Activated CD4-positive, alpha-beta T cell treated with anti-CD3 and anti-CD28 coated beads for 48 hours (primary cell): ENCODE data around the gene MYRIP.

ENCODE experiments used
- DNase-seq: peaks from one replicate; pipeline ENCODE4 v3.0.0-alpha.2; 2020

Gene MYRIP

DNA sequence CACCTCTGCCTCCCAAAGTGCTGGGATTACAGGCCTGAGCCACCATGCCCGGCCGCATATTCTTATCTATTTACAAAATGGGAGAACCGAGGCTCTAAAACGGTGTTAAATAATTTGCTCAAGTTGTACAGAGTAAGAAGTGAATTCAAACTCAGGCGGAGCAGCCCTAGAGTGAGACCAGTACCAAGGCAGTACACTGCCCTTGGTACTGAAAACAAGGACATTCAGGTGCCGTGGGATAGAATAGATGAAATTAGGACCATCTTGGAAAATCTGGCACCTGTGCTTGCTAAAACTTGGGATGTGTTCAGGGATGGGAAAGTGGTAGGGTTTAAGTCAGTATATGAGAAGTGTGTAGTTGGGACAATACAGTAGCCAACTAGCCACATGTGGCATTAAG lies 100.7 kb downstream of the MYRIP start:
- no peak for DNase-seq

- DNase-seq, result no peak
These were observed 101.5 kb downstream of the MYRIP start for GRCh38 chr3:39910826-39911464.

DNA sequence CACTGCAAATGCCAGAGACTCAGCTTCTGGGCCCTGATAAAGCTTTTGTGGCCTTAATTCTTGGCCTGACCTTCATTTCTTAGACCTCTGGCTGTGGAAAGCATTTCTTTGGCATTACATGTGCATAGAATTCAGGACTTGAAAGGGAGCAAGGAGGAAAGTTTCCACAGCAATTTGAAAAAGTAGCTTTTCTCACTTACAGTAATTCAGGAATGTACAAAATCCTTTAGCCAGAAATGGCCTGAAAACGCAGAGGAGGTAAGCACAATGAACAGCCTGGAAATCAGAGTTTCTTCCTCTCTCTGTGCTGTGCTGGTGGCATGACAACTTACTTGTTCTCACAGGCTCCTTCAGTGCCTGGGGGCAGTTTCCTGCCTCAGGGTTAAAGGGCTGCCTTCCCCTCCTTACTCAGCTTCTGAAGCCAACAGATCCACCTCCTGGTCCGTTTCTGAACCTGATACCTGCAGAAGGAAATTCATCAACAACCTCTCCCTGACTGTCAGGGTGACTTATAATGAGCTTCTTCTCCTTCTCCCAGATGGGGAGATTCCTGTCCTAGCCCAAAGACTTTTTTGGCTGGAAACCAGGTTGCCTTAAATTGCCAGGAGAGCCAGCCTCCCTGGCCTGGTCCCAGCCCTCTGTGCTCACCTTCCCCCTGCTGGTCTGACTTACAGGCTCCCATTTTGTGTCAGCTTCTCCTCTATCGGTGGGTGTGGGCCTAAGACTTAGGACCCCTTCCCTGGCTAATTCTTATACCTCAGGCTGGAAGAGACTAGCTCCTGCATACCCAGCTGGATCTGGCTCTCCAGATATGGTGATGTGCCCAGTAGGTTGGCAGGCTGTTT lies 102.3 kb downstream of the MYRIP start:
- no peak for DNase-seq

- no peak for DNase-seq
These were observed 105.6 kb downstream of the MYRIP start for GRCh38 chr3:39915027-39915426.

DNA sequence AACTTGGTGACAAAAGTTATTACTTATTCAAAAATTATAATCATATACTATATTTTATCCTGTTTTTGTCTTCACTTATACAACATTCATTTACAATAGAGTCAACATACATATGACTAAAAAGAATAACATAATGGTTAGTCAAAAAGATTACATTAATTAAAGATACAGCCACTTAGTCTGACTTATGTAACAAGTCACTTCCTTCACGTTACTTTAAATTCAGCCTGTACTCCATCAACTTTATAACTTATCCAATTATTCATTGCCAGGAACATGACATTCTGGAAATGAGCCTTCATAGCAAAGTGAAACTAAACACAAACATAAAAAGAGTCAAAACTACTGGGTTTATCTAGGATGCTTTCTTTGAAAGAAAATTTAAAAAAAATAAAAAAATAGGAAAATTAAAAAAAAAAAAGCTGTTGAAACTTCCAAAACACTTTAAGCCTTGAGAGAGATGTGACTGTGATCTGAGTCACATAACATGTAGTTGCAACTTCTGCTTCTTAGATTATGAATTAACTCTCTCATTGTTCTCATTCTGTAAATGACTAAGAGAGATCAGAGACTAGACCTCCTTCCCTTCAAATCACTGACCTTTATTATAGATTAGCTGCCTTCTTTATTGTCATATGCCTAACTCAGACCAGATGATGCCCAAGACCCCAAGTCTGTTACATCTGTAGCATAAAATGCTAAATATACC lies 107.8 kb downstream of the MYRIP start:
- DNase-seq, result no peak

DNA sequence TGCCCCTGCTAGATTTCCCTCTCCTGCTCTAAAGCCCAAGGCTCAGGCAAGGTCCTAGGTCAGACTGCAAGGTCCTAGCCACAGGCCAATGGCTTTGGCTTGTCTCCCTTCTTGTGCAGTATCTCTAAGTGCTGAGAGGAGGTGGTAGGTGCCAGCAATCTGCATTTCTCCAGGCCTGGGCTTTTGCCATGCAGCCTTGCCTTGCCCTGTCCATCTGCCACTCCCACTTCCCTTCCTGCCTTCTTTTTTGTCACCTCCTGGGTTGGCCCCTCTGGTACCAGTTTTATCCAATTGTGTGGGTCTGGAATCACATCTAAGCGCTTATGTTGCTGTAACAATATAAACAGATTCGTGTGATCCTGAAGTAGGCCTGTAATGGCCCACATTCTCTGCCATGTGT lies 109.9 kb downstream of the MYRIP start:
- DNase-seq, result no peak

GRCh38 chr3:39920271-39920670 lies 110.9 kb downstream of the MYRIP start:
- DNase-seq, result no peak

DNA sequence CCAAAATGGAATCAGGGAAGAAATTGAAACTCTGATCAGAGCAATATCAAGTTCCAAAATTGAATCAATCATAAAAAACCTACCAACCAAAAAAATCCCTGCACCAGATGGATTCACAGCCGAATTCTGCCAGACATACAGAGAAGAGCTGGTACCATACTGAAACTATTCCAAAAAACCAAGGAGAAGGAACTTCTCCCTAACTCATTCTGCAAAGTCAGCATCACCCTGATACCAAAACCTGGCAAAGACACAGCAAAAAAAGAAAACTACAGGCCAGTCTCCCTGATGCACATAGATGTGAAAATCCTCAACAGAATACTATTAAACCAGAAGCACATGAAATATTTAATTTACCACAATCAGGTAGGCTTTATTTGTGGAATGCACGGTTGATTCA lies 118.1 kb downstream of the MYRIP start:
- no peak for DNase-seq

DNA sequence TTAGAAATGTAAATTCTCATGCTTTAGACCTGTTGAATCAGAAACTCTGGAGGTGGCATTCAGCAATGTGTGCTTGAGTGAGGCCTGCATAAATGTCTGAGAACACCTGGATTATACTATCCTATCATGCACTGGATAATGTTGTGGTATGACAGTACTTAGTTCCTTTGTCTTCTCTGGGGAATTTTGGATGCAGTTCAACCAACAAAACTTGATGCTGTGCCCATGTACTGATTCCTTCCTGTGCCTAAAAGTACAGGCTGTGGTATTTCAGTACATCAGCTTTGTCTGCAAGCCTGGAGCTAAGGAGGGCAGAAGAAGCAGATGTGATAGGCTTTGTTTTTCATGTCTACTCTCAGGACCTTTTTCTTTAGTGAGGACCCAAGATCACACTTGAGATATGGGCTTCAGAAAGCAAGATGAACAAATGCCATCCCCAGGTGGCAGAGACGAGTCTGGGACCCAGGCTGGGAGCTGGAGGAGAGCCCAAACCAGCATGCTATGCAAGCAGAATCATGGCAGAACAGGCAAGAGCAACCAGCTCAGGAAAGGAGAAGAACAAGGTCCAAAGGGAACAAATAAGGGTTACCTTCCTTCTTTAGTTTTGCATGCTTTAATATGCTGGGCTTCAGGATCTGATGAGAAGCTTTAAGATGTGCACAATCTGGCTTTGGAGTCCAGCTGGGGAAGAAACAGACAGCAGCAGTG lies 124.7 kb downstream of the MYRIP start:
- DNase-seq, result no peak

GRCh38 chr3:39934696-39935095 lies 125.3 kb downstream of the MYRIP start:
- DNase-seq, result no peak

DNA sequence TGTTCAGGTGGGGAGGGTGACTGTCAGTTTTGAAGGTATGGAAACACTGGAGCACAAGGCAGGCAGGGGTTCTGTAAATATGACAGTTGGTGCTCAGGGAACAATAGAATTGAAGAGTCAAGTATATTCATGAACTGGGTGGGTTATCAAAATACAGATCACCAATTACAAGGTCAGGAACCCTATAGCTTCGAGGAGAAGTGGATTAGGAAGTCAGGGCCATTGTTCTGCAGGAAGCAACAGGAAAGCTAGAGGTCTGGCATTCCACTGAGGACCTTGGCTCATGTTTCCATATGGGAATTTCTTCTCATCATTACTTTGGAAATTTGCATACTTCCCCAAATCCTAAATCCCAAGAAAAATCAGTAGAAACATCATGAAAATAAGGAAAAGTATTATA lies 125.9 kb downstream of the MYRIP start:
- DNase-seq, result no peak

GRCh38 chr3:39936848-39937247 lies 127.4 kb downstream of the MYRIP start:
- DNase-seq, result no peak

- DNase-seq, result no peak
These were observed 127.9 kb downstream of the MYRIP start for GRCh38 chr3:39937315-39937714.

GRCh38 chr3:39937874-39938273 lies 128.5 kb downstream of the MYRIP start:
- no peak for DNase-seq

DNA sequence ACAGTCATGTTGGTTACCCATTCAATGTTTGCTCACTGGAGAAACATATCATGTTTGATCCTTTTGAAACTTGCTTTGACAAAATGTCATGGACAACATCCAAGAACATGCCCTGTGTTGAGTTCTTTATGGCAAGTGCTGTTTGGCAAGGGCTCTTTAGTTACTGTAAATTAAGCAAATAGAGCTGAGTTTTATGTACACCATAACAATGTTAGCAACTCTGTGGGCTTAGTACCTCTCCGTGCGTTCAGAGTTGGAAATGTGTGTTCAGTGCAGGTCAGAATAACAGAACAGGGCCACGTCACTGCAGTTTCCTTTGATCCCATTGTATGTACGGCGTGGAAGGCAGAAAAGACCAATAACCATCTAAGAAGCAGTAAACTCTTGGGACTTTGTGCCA lies 132.5 kb downstream of the MYRIP start:
- no peak for DNase-seq

DNA sequence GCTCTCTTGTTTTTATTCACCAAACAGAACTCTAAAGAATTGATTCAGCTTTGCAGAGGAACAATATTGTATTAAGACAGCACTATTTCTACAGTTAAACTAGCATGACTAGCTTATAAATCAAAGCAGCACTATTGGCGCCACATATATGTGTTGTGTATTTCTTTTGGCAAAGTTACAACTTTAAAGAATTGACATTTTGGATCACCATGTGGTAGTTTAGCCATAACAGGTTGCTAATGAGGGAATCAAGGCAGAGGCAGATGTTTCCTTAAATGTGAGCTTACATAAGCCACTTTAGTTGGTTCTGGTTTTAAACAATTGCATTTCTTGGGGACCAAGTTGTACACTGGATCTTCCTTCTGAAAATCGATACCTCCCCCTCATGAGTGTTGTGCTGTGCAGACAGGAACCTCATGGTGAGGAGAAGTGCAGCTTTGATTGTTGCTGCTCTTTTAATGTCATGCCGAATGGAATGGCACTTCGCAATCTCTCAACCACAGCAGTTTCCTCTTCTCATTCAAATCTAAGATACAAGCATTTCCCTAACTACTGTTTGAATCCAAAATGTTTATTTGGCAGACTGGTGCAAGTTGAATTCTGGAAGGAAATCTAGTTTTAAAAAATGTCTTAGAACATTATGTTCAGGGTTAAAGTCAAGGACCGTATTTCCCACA lies 151.2 kb downstream of the MYRIP start:
- DNase-seq, result no peak

DNA sequence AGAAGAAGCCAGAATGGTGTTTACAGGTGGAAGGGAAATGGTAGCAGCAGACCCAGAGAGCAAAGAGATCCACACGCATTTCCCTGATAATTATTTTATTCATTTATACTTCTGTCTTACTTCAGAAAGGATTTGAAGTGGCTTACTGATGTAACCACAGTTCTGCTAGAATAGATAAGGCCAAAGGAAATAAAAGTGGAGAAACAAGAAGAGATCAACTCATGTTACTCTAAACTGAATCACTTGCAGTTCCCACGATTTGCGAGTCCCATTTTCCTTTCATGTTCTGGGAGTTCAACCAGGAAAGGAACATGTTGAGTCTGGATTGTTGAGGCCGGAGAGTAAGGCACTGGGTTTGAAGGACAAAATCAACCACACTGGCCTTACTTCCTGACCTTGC lies 151.8 kb downstream of the MYRIP start:
- DNase-seq, result no peak

- DNase-seq, result no peak
These were observed 153.2 kb downstream of the MYRIP start for GRCh38 chr3:39962581-39962980.

GRCh38 chr3:39965461-39965860 lies 156.1 kb downstream of the MYRIP start:
- no peak for DNase-seq

DNA sequence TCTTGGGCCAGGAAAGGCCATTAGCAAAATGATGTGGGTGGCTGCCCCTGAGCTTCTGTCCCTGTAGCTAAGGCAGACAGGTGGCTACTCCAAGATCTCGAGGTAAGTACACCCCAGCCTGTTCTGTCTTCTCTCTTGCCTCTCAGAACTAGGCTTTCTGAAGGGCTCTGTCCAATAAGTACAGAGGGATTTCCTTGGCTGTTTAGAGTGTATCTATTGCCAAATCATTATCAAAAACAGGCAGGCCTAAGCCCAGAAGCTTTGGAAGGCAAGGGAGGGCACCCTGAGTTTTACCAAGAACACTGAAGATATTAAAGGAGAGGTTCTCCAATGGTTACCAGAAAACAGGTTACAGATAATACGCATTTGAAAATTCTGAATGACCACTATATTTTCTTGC lies 156.6 kb downstream of the MYRIP start:
- DNase-seq, result no peak

GRCh38 chr3:39970982-39971381 lies 161.6 kb downstream of the MYRIP start:
- DNase-seq, result no peak

- no peak for DNase-seq
These were observed 162.2 kb downstream of the MYRIP start for GRCh38 chr3:39971559-39972031.

DNA sequence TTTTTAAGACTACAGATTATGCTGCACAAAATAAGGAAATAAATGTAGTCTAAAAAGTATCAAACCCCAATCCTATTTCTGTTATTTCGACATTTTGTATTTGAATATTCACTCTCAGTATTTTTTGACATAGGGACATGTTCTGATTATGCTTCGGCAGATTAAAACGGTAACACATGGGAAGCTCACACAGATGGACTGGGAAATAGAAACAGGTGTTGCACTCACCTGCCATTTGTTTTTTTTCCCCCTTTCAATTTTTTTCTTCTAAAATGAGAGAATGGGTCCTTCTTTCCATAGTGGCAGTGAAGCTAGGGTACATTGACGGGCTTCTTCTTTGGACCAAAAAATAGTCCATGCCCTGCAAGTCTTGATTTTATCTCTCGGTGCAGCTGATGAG lies 163.1 kb downstream of the MYRIP start:
- DNase-seq, result no peak
